Measurements from ENCODE around the gene ESR1.
"Not testable (repeated sequence)": the region's sequence is repeated elsewhere in the genome, so short reads cannot be mapped to it uniquely, and the experiment has no call there.

The ESR1 gene

DNA sequence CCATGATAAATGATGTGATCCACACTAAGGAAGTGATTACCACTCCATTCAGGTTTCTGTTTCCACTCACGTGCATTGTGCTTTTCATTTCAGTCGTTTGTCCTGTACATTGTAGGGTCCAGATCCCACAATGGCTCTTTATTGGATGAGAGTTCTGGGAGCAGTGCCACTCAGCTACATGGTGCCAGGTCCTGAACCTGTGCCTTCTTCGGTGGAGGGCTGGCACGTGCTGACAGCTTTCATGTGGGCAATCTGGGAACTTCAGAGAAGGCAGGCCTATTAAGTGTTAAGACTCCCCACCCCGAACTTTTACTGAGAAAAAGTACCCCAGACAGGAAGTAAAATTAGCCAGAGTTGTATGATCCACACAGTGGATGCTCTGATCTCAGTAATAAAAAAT lies 255.0 kb downstream of the ESR1 start:
- no peak for DNase-seq (ENCODE audit: low spot score)
- TF ChIP-seq, protein P1, sequence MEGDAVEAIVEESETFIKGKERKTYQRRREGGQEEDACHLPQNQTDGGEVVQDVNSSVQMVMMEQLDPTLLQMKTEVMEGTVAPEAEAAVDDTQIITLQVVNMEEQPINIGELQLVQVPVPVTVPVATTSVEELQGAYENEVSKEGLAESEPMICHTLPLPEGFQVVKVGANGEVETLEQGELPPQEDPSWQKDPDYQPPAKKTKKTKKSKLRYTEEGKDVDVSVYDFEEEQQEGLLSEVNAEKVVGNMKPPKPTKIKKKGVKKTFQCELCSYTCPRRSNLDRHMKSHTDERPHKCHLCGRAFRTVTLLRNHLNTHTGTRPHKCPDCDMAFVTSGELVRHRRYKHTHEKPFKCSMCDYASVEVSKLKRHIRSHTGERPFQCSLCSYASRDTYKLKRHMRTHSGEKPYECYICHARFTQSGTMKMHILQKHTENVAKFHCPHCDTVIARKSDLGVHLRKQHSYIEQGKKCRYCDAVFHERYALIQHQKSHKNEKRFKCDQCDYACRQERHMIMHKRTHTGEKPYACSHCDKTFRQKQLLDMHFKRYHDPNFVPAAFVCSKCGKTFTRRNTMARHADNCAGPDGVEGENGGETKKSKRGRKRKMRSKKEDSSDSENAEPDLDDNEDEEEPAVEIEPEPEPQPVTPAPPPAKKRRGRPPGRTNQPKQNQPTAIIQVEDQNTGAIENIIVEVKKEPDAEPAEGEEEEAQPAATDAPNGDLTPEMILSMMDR (IDR thresholded peaks at IDR 0.05): no peak
- Histone ChIP-seq H3K4me3 (no peak overlapping the region), H3K27ac (no peak overlapping the region)

DNA sequence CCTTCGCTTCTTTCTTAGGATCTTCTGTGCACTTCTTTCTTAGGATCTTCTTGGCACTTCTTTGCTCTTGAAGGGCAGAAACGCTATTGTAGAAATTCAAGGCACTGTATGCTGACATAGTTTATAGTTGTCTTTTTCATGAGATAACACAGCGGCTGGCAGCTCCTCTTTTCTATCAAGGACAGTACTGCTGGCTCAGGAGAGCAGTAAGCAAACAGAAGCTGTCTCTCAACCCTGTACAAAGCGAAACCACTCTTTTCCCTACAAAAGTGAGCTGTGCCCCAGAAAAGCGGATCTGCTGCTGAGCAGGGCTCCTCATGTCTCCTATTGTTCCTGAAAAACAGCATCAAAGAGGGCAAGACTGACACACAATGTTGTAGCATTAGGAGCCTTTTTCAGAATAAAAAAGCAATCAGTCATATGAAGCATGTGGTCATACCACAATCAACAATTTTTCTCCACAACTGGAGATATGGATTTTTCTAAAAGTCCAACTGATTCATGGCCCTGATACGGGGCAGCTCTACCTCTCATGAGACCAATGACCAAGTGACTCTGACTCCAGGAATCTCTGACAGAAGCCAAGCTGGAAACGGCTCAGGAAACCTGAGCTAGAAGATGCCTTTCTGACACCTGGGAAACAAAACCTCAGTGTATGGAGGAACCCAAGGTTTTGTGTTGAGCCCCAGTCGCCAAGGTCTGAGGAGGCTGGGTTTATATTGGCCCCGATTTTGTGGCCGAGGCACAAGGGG lies 255.9 kb downstream of the ESR1 start:
- Histone ChIP-seq H3K4me3 (no peak overlapping the region), H3K27ac (no peak overlapping the region)
- DNase-seq (ENCODE audit: low spot score): no peak
- TF ChIP-seq, protein P1 (IDR thresholded peaks at IDR 0.05): no peak

DNA sequence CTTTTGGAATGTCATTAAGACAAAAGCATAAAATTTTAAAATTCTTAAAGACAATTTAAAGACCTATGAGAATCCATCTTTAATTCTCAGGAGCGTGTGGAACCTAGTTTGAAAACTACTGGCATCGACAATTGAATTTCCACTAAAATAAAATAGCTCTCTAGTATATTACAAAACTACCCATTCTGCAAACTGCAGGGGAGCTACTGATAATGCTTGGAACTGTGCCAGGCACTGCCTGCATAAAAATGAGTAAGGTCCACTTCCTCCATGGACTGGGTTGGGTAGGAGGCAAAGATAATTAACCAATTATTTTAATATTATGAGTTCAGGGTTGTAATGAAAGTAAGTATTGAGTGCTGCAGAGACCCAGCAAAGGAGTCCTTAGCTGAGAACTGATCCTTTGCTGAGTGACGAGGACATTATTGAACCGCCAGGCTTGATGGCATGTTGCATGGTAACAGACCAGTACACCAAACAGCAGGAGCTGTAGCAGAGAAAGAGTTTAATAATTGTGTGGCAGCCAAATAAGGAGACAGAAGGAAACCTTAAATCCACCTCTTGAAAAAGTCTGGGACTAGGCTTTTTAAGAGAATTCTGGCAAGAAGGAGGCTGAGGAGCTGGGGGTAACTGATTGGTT lies 261.3 kb downstream of the ESR1 start:
- Histone ChIP-seq H3K27ac (no peak overlapping the region), H3K4me3 (no peak overlapping the region)
- TF ChIP-seq, protein P1 (IDR thresholded peaks at IDR 0.05): no peak
- DNase-seq (ENCODE audit: low spot score): no peak

DNA sequence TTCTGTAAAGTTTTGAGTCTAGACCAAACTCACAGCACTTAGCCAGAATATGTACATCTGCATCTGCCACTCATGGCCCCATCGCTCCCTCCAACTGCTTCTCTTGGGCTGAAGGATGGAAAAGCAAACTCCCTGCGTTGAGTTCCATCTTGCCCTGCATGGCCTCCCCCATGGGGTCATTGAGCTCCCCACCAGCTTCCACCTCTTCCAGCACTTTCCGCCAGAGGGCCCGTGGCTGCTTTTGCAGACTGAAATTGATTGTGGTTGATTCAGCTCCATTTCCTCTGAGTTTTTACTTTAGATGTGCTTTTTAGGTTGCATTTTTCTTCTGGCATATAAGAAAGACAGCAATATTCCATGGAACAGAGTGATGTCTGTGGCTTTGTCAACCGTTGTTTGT lies 263.1 kb downstream of the ESR1 start:
- Histone ChIP-seq H3K27ac (no peak overlapping the region), H3K4me3 (no peak overlapping the region)
- TF ChIP-seq, protein P1 (IDR thresholded peaks at IDR 0.05): no peak
- DNase-seq (ENCODE audit: low spot score): no peak

DNA sequence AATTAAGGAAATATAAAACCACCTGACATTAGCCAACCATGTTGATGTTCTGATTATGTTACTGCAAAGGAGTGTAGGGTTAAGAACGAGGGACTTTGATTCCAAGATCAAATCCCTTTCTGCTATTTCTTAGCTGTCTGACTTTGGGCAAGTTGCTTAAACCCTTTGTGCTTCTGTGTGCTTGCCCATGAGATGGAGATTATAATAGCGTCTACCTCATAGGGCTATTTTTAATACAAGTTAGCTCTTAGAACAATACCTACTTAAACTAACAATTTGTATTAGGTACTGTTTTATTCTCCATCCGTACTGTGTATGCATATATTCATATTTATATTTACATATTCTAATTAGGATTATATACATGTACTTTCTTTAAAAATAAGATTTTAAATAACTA lies 263.8 kb downstream of the ESR1 start:
- TF ChIP-seq, protein P1 (IDR thresholded peaks at IDR 0.05): no peak
- Histone ChIP-seq H3K27ac (no peak overlapping the region), H3K4me3 (no peak overlapping the region)
- no peak for DNase-seq (ENCODE audit: low spot score)

DNA sequence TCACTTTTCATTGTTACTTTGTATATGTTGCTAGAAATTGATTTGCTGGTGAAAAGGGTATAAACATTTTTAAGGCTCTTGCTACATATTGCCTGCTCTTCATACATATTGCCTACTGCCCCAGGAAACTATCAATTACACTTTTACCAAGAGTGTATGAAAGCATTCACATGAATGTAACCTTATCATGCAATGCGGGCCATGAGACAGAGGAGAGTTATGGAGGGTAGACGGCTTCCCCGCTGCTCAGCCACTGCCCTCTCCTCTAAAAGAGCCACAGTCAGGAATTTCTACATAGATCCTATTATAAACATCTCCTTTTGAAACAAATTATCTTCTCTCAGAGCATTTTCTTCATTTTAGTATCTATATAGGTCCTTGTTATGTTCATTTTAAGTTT lies 264.4 kb downstream of the ESR1 start:
- no peak overlapping the region for H3K27ac ChIP-seq
- TF ChIP-seq, protein P1 (IDR thresholded peaks at IDR 0.05): no peak
- DNase-seq (ENCODE audit: low spot score): no peak
- no peak overlapping the region for H3K4me3 ChIP-seq

DNA sequence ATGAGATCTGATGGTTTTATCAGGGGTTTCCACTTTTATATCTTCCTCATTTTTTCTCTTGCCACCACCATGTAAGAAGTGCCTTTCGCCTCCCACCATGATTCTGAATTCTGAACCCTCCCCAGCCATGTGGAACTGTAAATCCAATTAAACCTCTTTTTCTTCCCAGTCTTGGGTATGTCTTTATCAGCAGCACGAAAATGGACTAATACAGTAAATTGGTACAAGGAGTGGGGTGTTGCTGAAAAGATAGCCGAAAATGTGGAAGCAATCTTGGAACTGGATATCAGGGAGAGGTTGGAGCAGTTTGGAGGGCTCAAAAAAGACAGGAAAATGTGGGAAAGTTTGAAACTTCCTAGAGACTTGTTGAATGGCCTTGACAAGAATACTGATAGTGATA lies 268.8 kb downstream of the ESR1 start:
- not testable (repeated sequence) for H3K27ac ChIP-seq; H3K4me3 ChIP-seq; DNase-seq (ENCODE audit: low spot score)
